H1 (cell line): ENCODE measurements around the gene CAPN3. TPM values are rescaled to one million over a fixed set of nuclear protein-coding genes. Genes with fewer than 3 reads are reported as not detected.

ENCODE experiments used
- CTCF ChIA-PET: fragments of 300-600 bp; sonication (Branson Sonifier 250); formaldehyde crosslinking; loops from one replicate; lab custom pipeline; 2021; ENCODE audit not compliant: partially characterized antibody; lab: Charles Lee
- POLR2A ChIA-PET: fragments of 300-600 bp; sonication (Branson Sonifier 250); formaldehyde crosslinking; loops from one replicate; lab custom pipeline; 2021; ENCODE audit warnings: inconsistent platforms; ENCODE audit not compliant: partially characterized antibody; lab: Charles Lee
- DNase-seq, 2 experiments: peaks; one replicate each; pipeline versions ENCODE4 v3.0.0 to v3.0.0-alpha.2; 2010 to 2022; ENCODE audit warnings: low spot score in 2 of 2, low read depth in 1 of 2, mixed read lengths in 1 of 2
- FAIRE-seq: peaks from 2 replicates; lab custom pipeline; 2011; peaks lifted over from hg19 to GRCh38; lab: Jason Lieb, UNC
- H2AFZ ChIP-seq: 2 replicates; pipeline ENCODE4 v1.8.1; 2012; ENCODE audit warnings: low read length, inconsistent platforms
- H2AK5ac ChIP-seq: 2 replicates; pipeline ENCODE4 v1.6.1; 2013; ENCODE audit warnings: low read depth, low read length
- H2BK120ac ChIP-seq: replicated peaks from 2 replicates; pipeline ENCODE3; 2013; ENCODE audit warnings: low read depth, low read length, inconsistent platforms
- H2BK12ac ChIP-seq: 2 replicates; pipeline ENCODE4 v1.6.1; 2013; ENCODE audit warnings: low read depth, low read length
- H2BK15ac ChIP-seq: 2 replicates; pipeline ENCODE4 v1.6.1; 2013; ENCODE audit warnings: low read length
- H2BK20ac ChIP-seq: 2 replicates; pipeline ENCODE4 v1.6.1; 2013; ENCODE audit warnings: low read length
- H2BK5ac ChIP-seq: 2 replicates; pipeline ENCODE4 v1.6.1; 2013; ENCODE audit warnings: low read depth, low read length
- H3K14ac ChIP-seq: 2 replicates; pipeline ENCODE4 v1.6.1; 2013; ENCODE audit warnings: inconsistent platforms; ENCODE audit not compliant: insufficient read length
- H3K18ac ChIP-seq: 2 replicates; pipeline ENCODE4 v1.6.1; 2013; ENCODE audit warnings: low read length; ENCODE audit errors: extremely low read depth
- H3K23ac ChIP-seq: 2 replicates; pipeline ENCODE4 v1.6.1; 2013; ENCODE audit warnings: inconsistent platforms; ENCODE audit not compliant: insufficient read length
- H3K23me2 ChIP-seq: 2 replicates; pipeline ENCODE4 v1.6.1; 2013; ENCODE audit warnings: low read depth, low read length
- H3K27ac ChIP-seq: 2 replicates; pipeline ENCODE4 v1.6.1; 2011; ENCODE audit warnings: low read depth, low read length, inconsistent platforms
- H3K27me3 ChIP-seq, 4 experiments: replicated peaks in 1 of 4; 1 replicate in 1 of 4; 2 replicates in 3 of 4; pipeline versions ENCODE4 v1.6.1 to v1.8.1; 2011 to 2013; ENCODE audit warnings: low read length in 3 of 4, mild to moderate bottlenecking in 3 of 4, inconsistent platforms in 2 of 4, mixed read lengths in 2 of 4, moderate library complexity in 1 of 4; ENCODE audit not compliant: control insufficient read depth in 3 of 4, insufficient read depth in 3 of 4; ENCODE audit errors: extremely low read depth in 1 of 4
- H3K36me3 ChIP-seq, 4 experiments: 2 replicates each; pipeline versions ENCODE4 v1.6.1 to v1.8.1; 2011 to 2013; ENCODE audit warnings: mild to moderate bottlenecking in 4 of 4, low read length in 3 of 4, moderate library complexity in 2 of 4, control low read depth in 1 of 4, inconsistent platforms in 1 of 4; ENCODE audit not compliant: insufficient read depth in 4 of 4, control insufficient read depth in 2 of 4
- H3K4ac ChIP-seq: replicated peaks from 2 replicates; pipeline ENCODE3; 2013; ENCODE audit warnings: low read length, low read depth, mixed read lengths, inconsistent platforms; ENCODE audit not compliant: insufficient read length
- H3K4me1 ChIP-seq, 4 experiments: replicated peaks in 1 of 4; 1 replicate in 1 of 4; 2 replicates in 3 of 4; pipeline versions ENCODE4 v1.6.1 to v1.8.1; 2011 to 2013; ENCODE audit warnings: low read length in 3 of 4, inconsistent platforms in 2 of 4, mixed read lengths in 1 of 4; ENCODE audit not compliant: insufficient read depth in 4 of 4, control insufficient read depth in 3 of 4
- H3K4me2 ChIP-seq, 2 experiments: 2 replicates each; pipeline versions ENCODE4 v1.6.1 to v1.8.1; 2011 to 2013; ENCODE audit warnings: low read depth in 2 of 2, low read length in 2 of 2, control low read depth in 1 of 2, inconsistent platforms in 1 of 2, mild to moderate bottlenecking in 1 of 2; ENCODE audit not compliant: insufficient read depth in 1 of 2
- H3K4me3 ChIP-seq, 4 experiments: fragments of 200-600, 300-600 bp in 1 of 4; sonication (generic), shearing (Covaris generic), sonication (Bioruptor Twin) in 1 of 4; 2 replicates each; pipeline versions ENCODE4 v1.5.1 to v1.8.1; 2011 to 2016; ENCODE audit warnings: low read length in 4 of 4, low read depth in 3 of 4, control low read depth in 2 of 4, inconsistent platforms in 2 of 4, mild to moderate bottlenecking in 2 of 4, mixed read lengths in 1 of 4, moderate library complexity in 1 of 4; ENCODE audit not compliant: insufficient read depth in 2 of 4; ENCODE audit errors: extremely low read depth in 1 of 4
- H3K56ac ChIP-seq: replicated peaks from 2 replicates; pipeline ENCODE3; 2013; ENCODE audit warnings: low read depth, mild to moderate bottlenecking, mixed read lengths, low read length, inconsistent platforms; ENCODE audit not compliant: insufficient read length
- H3K79me1 ChIP-seq: 2 replicates; pipeline ENCODE4 v1.6.1; 2013; ENCODE audit warnings: low read depth, low read length, control low read depth
- H3K79me2 ChIP-seq, 2 experiments: 2 replicates each; pipeline versions ENCODE4 v1.6.1 to v1.8.1; 2012 to 2013; ENCODE audit warnings: low read length in 2 of 2, mild to moderate bottlenecking in 2 of 2, inconsistent platforms in 1 of 2; ENCODE audit not compliant: insufficient read depth in 2 of 2, control insufficient read depth in 1 of 2
- H3K9ac ChIP-seq, 4 experiments: replicated peaks in 1 of 4; 1 replicate in 1 of 4; 2 replicates in 3 of 4; pipeline versions ENCODE4 v1.6.1 to v1.8.1; 2011 to 2013; ENCODE audit warnings: low read depth in 3 of 4, low read length in 3 of 4, control low read depth in 2 of 4, mild to moderate bottlenecking in 2 of 4, moderate library complexity in 2 of 4, inconsistent platforms in 1 of 4; ENCODE audit errors: extremely low read depth in 1 of 4
- H3K9me3 ChIP-seq, 2 experiments: 2 replicates each; pipeline versions ENCODE4 v1.6.1 to v1.8.1; 2012 to 2013; ENCODE audit warnings: mild to moderate bottlenecking in 2 of 2, moderate library complexity in 2 of 2, control low read depth in 1 of 2, inconsistent platforms in 1 of 2, low read depth in 1 of 2, low read length in 1 of 2, mixed read lengths in 1 of 2; ENCODE audit not compliant: insufficient read depth in 2 of 2
- H4K20me1 ChIP-seq, 2 experiments: replicated peaks in 1 of 2; 2 replicates each; pipeline versions ENCODE3 to v1.8.1; 2011 to 2013; ENCODE audit warnings: inconsistent platforms in 2 of 2, low read length in 2 of 2, mild to moderate bottlenecking in 1 of 2; ENCODE audit not compliant: insufficient read depth in 2 of 2, control insufficient read depth in 1 of 2
- H4K5ac ChIP-seq: 2 replicates; pipeline ENCODE4 v1.6.1; 2013; ENCODE audit warnings: low read length, low read depth, mixed read lengths, inconsistent platforms; ENCODE audit not compliant: insufficient read length
- H4K8ac ChIP-seq: 2 replicates; pipeline ENCODE4 v1.8.0; 2013; ENCODE audit warnings: mild to moderate bottlenecking, moderate library complexity, low read length, inconsistent platforms; ENCODE audit not compliant: insufficient read depth; ENCODE audit errors: extremely low read depth
- H4K91ac ChIP-seq: replicated peaks from 2 replicates; pipeline ENCODE3; 2013; ENCODE audit warnings: low read length, mixed read lengths, inconsistent platforms; ENCODE audit not compliant: insufficient read length
- BCL11A ChIP-seq, 2 experiments: IDR thresholded peaks; one replicate each; pipeline ENCODE4 v1.6.1; 2011; ENCODE audit warnings: low read depth in 2 of 2, low read length in 2 of 2, mild to moderate bottlenecking in 2 of 2
- BRCA1 ChIP-seq: IDR thresholded peaks from 2 replicates; pipeline ENCODE4 v1.6.1; 2012; ENCODE audit warnings: low read depth, low read length, improper control_type of control experiment
- CHD1 ChIP-seq: IDR thresholded peaks from 2 replicates; pipeline ENCODE4 v1.6.1; 2012; ENCODE audit warnings: low read depth, low read length, improper control_type of control experiment
- CREB1 ChIP-seq: IDR thresholded peaks from 2 replicates; pipeline ENCODE4 v1.6.1; 2012; ENCODE audit warnings: inconsistent platforms
- EP300 ChIP-seq, 2 experiments: IDR thresholded peaks; 1 replicate in 1 of 2; 2 replicates in 1 of 2; pipeline ENCODE4 v1.6.1; 2011 to 2012; ENCODE audit warnings: low read depth in 2 of 2, low read length in 2 of 2, mild to moderate bottlenecking in 2 of 2, borderline replicate concordance in 1 of 2, inconsistent platforms in 1 of 2, moderate library complexity in 1 of 2
- FOSL1 ChIP-seq: IDR thresholded peaks from 2 replicates; pipeline ENCODE4 v1.6.1; 2011; ENCODE audit warnings: mild to moderate bottlenecking, low read depth, low read length, moderate library complexity; ENCODE audit not compliant: insufficient read depth
- GTF2F1 ChIP-seq: IDR thresholded peaks from 2 replicates; pipeline ENCODE4 v1.6.1; 2012; ENCODE audit warnings: low read depth, low read length, improper control_type of control experiment, borderline replicate concordance
- HDAC6 ChIP-seq: IDR thresholded peaks from one replicate; pipeline ENCODE4 v1.7.1; 2012; ENCODE audit warnings: low read depth, mild to moderate bottlenecking, inconsistent platforms, low read length, moderate library complexity
- SIRT6 ChIP-seq: IDR thresholded peaks from one replicate; pipeline ENCODE4 v1.7.1; 2012; ENCODE audit warnings: low read length, inconsistent platforms
- SP1 ChIP-seq: IDR thresholded peaks from 2 replicates; pipeline ENCODE4 v1.6.1; 2011; ENCODE audit warnings: low read depth, low read length
- SP4 ChIP-seq: IDR thresholded peaks from 2 replicates; pipeline ENCODE4 v1.6.1; 2012; ENCODE audit warnings: low read length, inconsistent platforms
- TBP ChIP-seq: IDR thresholded peaks from 2 replicates; pipeline ENCODE4 v1.6.1; 2011; ENCODE audit warnings: low read depth, low read length, improper control_type of control experiment
- WGBS, 2 experiments: shearing (Covaris generic) in 1 of 2; methylation state at CpG; one replicate each; pipeline versions ENCODE4 v1.1.6 to v1.1.7; 2013 to 2015; ENCODE audit warnings: low lambda C conversion rate in 2 of 2, mixed read lengths in 2 of 2, inconsistent platforms in 1 of 2, low coverage in 1 of 2, missing lambda C conversion rate in 1 of 2; ENCODE audit not compliant: insufficient replicate concordance in 2 of 2, insufficient coverage in 1 of 2, insufficient read length in 1 of 2; ENCODE audit errors: extremely low coverage in 1 of 2, missing lambda C conversion rate in 1 of 2; 5-methylcytosine and 5-hydroxymethylcytosine counted together
- polyA plus RNA-seq, 7 experiments: library from polyadenylated mRNA; depleted of rRNA in 3 of 7; stranded (reverse) in 5 of 7; unstranded in 2 of 7; fragments of >200 nt in 5 of 7; fragments of 200-250 nt in 2 of 7; gene quantifications; 1 replicate in 5 of 7; 2 replicates in 1 of 7; 4 replicates in 1 of 7; pipeline versions ENCODE4 v1.2.1 to v1.2.3, GENCODE V29; 2011 to 2013; ENCODE audit warnings: missing spikeins in 2 of 7, mixed read lengths in 2 of 7
- total RNA-seq: library from RNA; stranded (reverse); fragmentation: NEBNext Ultra II Directional; extraction: Animal tissue kit (Norgen Biotek cat#: 25700); gene quantifications from 2 replicates; pipeline ENCODE4 v1.2.1, GENCODE V29; 2021
- TF ChIP-seq, protein P1 (sequence below): IDR thresholded peaks from 2 replicates; pipeline ENCODE4 v1.6.1; 2012; ENCODE audit warnings: low read length, inconsistent platforms

Gene CAPN3
- total and polyA plus RNA-seq, 2 of the 8 experiments (the other 6 are each of a cell fraction or from before 2014, with no cell fraction given), result 0.80 to 2.1 TPM

- Histone ChIP-seq H4K91ac (no peak overlapping the region), H3K23ac (no peak overlapping the region), H3K4me1 (no peaks in the 10 kb centered on the region), H3K79me2 (no peaks in the 10 kb centered on the region), H4K20me1 (no peaks in the 10 kb centered on the region), H4K5ac (no peak overlapping the region), H2BK20ac (no peak overlapping the region), H3K9me3 (peaks cover 9 to 16% of the 10 kb centered on the region in 2 experiments; a peak in 3 of 4 replicates), H3K4me2 (no peak overlapping the region), H2BK12ac (0 out of 2 replicates have a peak overlapping the region, but pooled peaks have one; percentile 0), H2AFZ (no peak overlapping the region), H2AK5ac (no peak overlapping the region)
- POLR2A ChIA-PET, result interaction anchor here (0.7 to 1.0 kb wide), 2 partner anchors 18 to 101 kb away, joined by 3 read pairs; partner anchors contain the start of genes GANC and TMEM87A
- CTCF ChIA-PET, result interaction anchor here (1.3 to 1.6 kb wide), 2 partner anchors 11 to 14 kb away, joined by 3 to 13 read pairs; no protein-coding TSS in a partner anchor
- WGBS, 2 experiments, result 81% methylated on average over 4 of the region's 4 CpGs; no CpG with 5 or more reads in 1 of the 2 experiments
- TF ChIP-seq TBP, result no peak
- no peak for TF ChIP-seq SP1
- no peak for TF ChIP-seq FOSL1
- TF ChIP-seq EP300 (IDR thresholded peaks at IDR 0.05; ENCODE audit: borderline replicate concordance in 1 of 2, low read depth in 2 of 2, low read length in 2 of 2), result no peak
- TF ChIP-seq, protein P1, sequence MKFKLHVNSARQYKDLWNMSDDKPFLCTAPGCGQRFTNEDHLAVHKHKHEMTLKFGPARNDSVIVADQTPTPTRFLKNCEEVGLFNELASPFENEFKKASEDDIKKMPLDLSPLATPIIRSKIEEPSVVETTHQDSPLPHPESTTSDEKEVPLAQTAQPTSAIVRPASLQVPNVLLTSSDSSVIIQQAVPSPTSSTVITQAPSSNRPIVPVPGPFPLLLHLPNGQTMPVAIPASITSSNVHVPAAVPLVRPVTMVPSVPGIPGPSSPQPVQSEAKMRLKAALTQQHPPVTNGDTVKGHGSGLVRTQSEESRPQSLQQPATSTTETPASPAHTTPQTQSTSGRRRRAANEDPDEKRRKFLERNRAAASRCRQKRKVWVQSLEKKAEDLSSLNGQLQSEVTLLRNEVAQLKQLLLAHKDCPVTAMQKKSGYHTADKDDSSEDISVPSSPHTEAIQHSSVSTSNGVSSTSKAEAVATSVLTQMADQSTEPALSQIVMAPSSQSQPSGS, result no peak
- no peak for TF ChIP-seq SIRT6
- TF ChIP-seq CHD1, result no peak
- no peak for TF ChIP-seq HDAC6
- no peak for TF ChIP-seq CREB1
- TF ChIP-seq SP4, result no peak
- no peak for TF ChIP-seq BCL11A (IDR thresholded peaks at IDR 0.05; ENCODE audit: low read depth in 2 of 2, low read length in 2 of 2)
- TF ChIP-seq GTF2F1, result no peak
- no peak for TF ChIP-seq BRCA1
- TF ChIP-seq, all 59 proteins: peak for 0
- H3K27ac ChIP-seq, result no peak overlapping the region
- peaks cover 0 to 4% (median 0%) of the 10 kb centered on the region in 4 experiments; a peak in 1 of 7 replicates for H3K27me3 ChIP-seq
- H4K8ac ChIP-seq, result no peak overlapping the region
- H3K79me1 ChIP-seq, result no peaks in the 10 kb centered on the region
- H3K56ac ChIP-seq, result no peak overlapping the region
- no peak overlapping the region for H2BK120ac ChIP-seq
- no peaks in the 10 kb centered on the region for H3K36me3 ChIP-seq
- H3K9ac ChIP-seq, result no peak overlapping the region
- DNase-seq, result no peak
- no peak for FAIRE-seq
- no peak overlapping the region for H3K4ac ChIP-seq
- H2BK5ac ChIP-seq, result no peak overlapping the region
- H3K14ac ChIP-seq, result no peak overlapping the region
- H3K4me3 ChIP-seq, result no peak overlapping the region
- peak overlapping the region; percentile 81; the same call in 1 of the 2 replicates for H2BK15ac ChIP-seq
- no peaks in the 10 kb centered on the region for H3K23me2 ChIP-seq
- no peak overlapping the region for H3K18ac ChIP-seq
Observed at GRCh38 chr15:42373936-42374335, 14.6 kb downstream of the CAPN3 start.
